ENCODE measurements around the gene GPRC5A. TPM values are rescaled to one million over a fixed set of nuclear protein-coding genes. Genes with fewer than 3 reads are reported as not detected.

Gene GPRC5A
- polyA plus RNA-seq, 1 experiment, result 118 TPM

DNA sequence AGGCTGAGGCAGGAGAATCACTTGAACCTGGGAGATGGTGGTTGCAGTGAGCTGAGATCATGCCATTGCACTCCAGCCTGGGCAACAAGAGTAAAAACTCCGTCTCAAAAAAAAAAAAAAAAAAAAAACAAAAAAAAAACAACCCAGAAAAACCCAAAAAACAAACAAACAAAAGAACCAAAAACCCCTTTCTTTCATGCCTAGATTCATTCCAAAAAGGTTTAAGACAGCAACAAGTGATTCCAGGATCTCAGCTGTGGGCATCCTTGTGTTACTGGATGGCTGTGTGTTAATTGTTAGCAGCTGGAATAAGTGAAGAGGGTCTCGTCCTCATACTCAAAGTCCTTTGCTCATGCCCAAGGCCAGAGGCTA, 9.4 kb downstream of the GPRC5A start:
- POLR2A ChIA-PET, result interaction anchor here (0.7 to 2.0 kb wide), 3 partner anchors 9 to 97 kb away, joined by 3 to 13 read pairs (median 5); partner anchors contain the start of gene GPRC5A
- TF ChIP-seq, protein P1, sequence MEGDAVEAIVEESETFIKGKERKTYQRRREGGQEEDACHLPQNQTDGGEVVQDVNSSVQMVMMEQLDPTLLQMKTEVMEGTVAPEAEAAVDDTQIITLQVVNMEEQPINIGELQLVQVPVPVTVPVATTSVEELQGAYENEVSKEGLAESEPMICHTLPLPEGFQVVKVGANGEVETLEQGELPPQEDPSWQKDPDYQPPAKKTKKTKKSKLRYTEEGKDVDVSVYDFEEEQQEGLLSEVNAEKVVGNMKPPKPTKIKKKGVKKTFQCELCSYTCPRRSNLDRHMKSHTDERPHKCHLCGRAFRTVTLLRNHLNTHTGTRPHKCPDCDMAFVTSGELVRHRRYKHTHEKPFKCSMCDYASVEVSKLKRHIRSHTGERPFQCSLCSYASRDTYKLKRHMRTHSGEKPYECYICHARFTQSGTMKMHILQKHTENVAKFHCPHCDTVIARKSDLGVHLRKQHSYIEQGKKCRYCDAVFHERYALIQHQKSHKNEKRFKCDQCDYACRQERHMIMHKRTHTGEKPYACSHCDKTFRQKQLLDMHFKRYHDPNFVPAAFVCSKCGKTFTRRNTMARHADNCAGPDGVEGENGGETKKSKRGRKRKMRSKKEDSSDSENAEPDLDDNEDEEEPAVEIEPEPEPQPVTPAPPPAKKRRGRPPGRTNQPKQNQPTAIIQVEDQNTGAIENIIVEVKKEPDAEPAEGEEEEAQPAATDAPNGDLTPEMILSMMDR (IDR thresholded peaks at IDR 0.05; ENCODE audit: low read depth, low read length), result no peak

DNA sequence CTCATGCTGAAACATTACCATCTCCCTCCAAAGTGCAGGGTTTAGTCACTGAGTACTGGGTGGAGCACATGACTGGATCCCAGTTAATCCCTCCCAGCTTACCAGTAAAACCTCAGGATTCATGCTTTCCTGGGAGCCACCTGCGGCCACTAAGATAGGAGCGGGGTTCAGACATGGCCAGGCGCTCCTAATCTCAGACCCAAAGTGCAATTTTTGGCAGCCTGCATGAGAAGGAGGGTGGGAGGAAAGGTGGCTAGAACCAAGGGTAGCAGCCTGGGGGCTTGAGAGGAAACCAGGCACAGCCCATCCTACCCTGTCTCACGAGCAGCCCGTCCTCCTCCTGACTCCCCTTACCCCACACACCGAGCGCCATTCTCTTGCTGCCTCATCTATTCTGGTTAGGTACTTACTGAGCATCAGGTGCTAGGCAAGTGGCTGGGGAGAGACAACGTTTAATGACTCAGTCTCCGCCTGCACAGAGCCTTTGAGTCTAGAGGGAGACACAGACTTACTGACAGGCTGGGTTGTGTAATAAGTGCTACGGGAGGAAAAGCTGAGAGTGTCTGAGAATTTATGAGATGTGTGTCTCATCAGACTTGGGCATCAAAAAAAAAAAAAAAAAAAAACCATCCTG, 9.9 kb downstream of the GPRC5A start:
- POLR2A ChIA-PET, result interaction anchor here (0.6 to 2.0 kb wide), 6 partner anchors 9 to 820 kb away, joined by 3 to 13 read pairs (median 4); partner anchors contain the start of gene GPRC5A
- CTCF ChIA-PET, result interaction anchor here (0.6 to 2.3 kb wide), 3 partner anchors 40 to 355 kb away, joined by 4 to 6 read pairs (median 4); no protein-coding TSS in a partner anchor
- DNase-seq (ENCODE audit: low read depth, low spot score), result no peak
- Histone ChIP-seq H3K4me3 (ENCODE audit: low read depth, low read length) (peak overlapping the region; percentile 31), H3K9me3 (ENCODE audit: control insufficient read depth, insufficient read depth, low read length) (no peaks in the 10 kb centered on the region), H3K27ac (ENCODE audit: low read depth, low read length) (peak overlapping the region; percentile 90), H3K27me3 (ENCODE audit: control insufficient read depth, insufficient read depth, low read length) (no peaks in the 10 kb centered on the region)
- TF ChIP-seq, protein P1 (IDR thresholded peaks at IDR 0.05; ENCODE audit: low read depth, low read length), result no peak

More for the DNA sequence above, 9.4 kb downstream of the GPRC5A start:
- H3K4me3 ChIP-seq (ENCODE audit: low read depth, low read length), result no peak overlapping the region
- no peaks in the 10 kb centered on the region for H3K27me3 ChIP-seq (ENCODE audit: control insufficient read depth, insufficient read depth, low read length)
- no peaks in the 10 kb centered on the region for H3K9me3 ChIP-seq (ENCODE audit: control insufficient read depth, insufficient read depth, low read length)
- CTCF ChIA-PET, result interaction anchor here (0.6 to 2.3 kb wide), 3 partner anchors 40 to 355 kb away, joined by 4 to 6 read pairs (median 4); no protein-coding TSS in a partner anchor
- peak overlapping the region; percentile 92 for H3K27ac ChIP-seq (ENCODE audit: low read depth, low read length)
- DNase-seq (ENCODE audit: low read depth, low spot score), result no peak

DNA sequence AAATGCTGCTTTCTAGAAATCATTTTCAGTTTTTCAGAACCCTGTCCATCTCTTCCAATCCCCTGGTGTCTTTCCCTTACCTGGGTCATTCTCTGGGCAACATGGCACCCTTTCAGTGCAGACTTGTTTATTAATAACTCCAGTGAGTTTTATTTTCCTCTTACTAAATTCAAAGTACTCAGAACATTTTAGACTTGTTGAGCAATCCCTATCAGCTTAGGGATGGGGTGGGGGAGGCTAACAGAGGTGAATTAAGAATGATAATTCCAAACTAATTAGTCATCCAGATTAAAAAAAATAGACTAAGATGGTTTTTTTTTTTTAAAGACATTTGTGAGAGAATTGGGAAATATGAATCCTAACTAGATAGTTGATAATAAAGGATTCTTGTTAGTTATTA, 10.7 kb downstream of the GPRC5A start:
- Histone ChIP-seq H3K9me3 (ENCODE audit: control insufficient read depth, insufficient read depth, low read length) (no peaks in the 10 kb centered on the region), H3K27ac (ENCODE audit: low read depth, low read length) (peak overlapping the region; percentile 90), H3K27me3 (ENCODE audit: control insufficient read depth, insufficient read depth, low read length) (no peaks in the 10 kb centered on the region), H3K4me3 (ENCODE audit: low read depth, low read length) (peak overlapping the region; percentile 22)
- no peak for DNase-seq (ENCODE audit: low read depth, low spot score)
- POLR2A ChIA-PET, result interaction anchor here (0.6 to 2.0 kb wide), 5 partner anchors 10 to 820 kb away, joined by 3 to 13 read pairs (median 4); partner anchors contain the start of gene GPRC5A
- CTCF ChIA-PET, result interaction anchor here (0.7 to 2.3 kb wide), 2 partner anchors 310 to 477 kb away, joined by 3 to 6 read pairs; no protein-coding TSS in a partner anchor
- TF ChIP-seq, protein P1 (IDR thresholded peaks at IDR 0.05; ENCODE audit: low read depth, low read length), result no peak

DNA sequence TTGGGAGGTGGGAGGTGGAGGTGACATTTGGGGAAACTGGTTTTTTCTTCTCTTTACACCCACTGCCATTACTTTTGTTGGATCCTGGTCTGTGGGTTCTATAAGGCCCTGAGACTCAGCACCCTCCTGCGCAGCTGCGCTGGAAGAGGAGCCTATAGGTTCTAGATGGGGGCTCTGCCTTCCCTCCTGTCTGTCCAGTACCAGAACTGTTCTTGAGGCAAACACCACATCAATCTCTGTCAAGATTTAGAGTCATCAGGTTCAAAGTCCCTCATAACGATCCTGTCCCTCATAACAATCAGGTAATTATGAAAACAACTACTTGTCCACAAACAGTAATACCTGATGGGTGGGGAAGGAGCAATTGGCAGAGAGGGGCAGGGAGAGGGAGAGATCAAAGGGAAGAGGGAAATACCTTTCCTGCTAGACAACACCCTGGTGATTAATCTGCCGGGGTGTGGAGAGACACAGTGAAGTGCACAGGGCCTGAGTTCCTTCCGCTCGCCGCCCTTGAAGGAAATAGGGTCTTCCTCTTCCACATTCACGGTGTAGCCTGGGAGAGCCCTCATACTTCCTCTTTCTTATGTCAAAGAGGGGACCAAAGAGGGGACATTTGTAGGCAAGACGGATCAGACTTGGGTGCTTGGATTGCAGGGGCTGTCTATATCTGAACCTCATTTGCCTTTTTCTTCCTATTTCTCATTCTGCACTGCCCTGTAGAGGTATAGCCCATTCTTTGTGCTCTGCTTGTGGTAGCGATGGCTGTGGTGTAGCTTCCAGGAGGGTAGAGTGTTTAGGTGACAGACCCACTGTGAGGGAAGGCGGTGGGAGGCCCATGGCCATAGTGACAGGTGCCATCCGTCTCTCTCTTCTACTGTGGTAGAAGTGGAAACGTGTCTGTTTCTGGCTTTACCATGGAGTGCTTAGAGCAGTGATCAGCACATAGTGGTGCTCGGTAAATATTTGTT, 12.6 kb downstream of the GPRC5A start:
- Histone ChIP-seq H3K27ac (ENCODE audit: low read depth, low read length) (no peak overlapping the region), H3K27me3 (ENCODE audit: control insufficient read depth, insufficient read depth, low read length) (no peaks in the 10 kb centered on the region), H3K9me3 (ENCODE audit: control insufficient read depth, insufficient read depth, low read length) (no peaks in the 10 kb centered on the region), H3K4me3 (ENCODE audit: low read depth, low read length) (no peak overlapping the region)
- CTCF ChIA-PET, result interaction anchor here (0.7 kb wide), 1 partner anchor 12 kb away, joined by 3 read pairs; no protein-coding TSS in a partner anchor
- TF ChIP-seq, protein P1 (IDR thresholded peaks at IDR 0.05; ENCODE audit: low read depth, low read length), result no peak
- POLR2A ChIA-PET, result interaction anchor here (0.7 kb wide), 1 partner anchor 47 kb away, joined by 4 read pairs; no protein-coding TSS in a partner anchor
- DNase-seq (ENCODE audit: low read depth, low spot score), result no peak
